DND-41 (cell line): ENCODE measurements around the gene TJP2.
A peak's percentile ranks its signal among the peaks of the same experiment; 100 is the strongest.

ENCODE experiments used
- ATAC-seq: fragments of 200-7000 bp; cut with Tn5 transposase; 3 replicates; pipeline ENCODE4 v1.9.1; 2021; ENCODE audit warnings: low read depth; ENCODE audit not compliant: insufficient read depth
- DNase-seq: peaks from one replicate; pipeline ENCODE4 v3.0.0-alpha.2; 2020
- H2AFZ ChIP-seq: 2 replicates; pipeline ENCODE4 v1.6.0; 2012; ENCODE audit warnings: low read depth, low read length
- H3K27ac ChIP-seq: 2 replicates; pipeline ENCODE4 v1.5.1; 2012; ENCODE audit warnings: low read length, inconsistent platforms
- H3K27me3 ChIP-seq: fragments of 200-600 bp; sonication (generic); 2 replicates; pipeline ENCODE4 v1.6.0; 2012; ENCODE audit warnings: low read length, mild to moderate bottlenecking, inconsistent platforms; ENCODE audit not compliant: insufficient read depth, poor library complexity
- H3K36me3 ChIP-seq: 2 replicates; pipeline ENCODE4 v1.5.1; 2012; ENCODE audit warnings: low read length, inconsistent platforms; ENCODE audit not compliant: insufficient read depth
- H3K4me1 ChIP-seq: 2 replicates; pipeline ENCODE4 v1.5.1; 2012; ENCODE audit warnings: mild to moderate bottlenecking, low read length; ENCODE audit not compliant: insufficient read depth
- H3K4me2 ChIP-seq: 2 replicates; pipeline ENCODE4 v1.6.0; 2012; ENCODE audit warnings: mild to moderate bottlenecking, moderate library complexity, low read length, inconsistent platforms; ENCODE audit not compliant: insufficient read depth
- H3K4me3 ChIP-seq, 2 experiments: fragments of 200-600 bp in 1 of 2; shearing (Covaris generic) in 1 of 2; 2 replicates each; pipeline ENCODE4 v1.5.1; 2012 to 2016; ENCODE audit warnings: inconsistent platforms in 2 of 2, low read length in 2 of 2, mild to moderate bottlenecking in 2 of 2, low read depth in 1 of 2, moderate library complexity in 1 of 2
- H3K79me2 ChIP-seq: 2 replicates; pipeline ENCODE4 v1.6.0; 2012; ENCODE audit warnings: low read length, inconsistent platforms; ENCODE audit not compliant: insufficient read depth
- H3K9ac ChIP-seq: 2 replicates; pipeline ENCODE4 v1.6.0; 2012; ENCODE audit warnings: low read depth, mild to moderate bottlenecking, inconsistent platforms, low read length, moderate library complexity
- H3K9me3 ChIP-seq: 2 replicates; pipeline ENCODE4 v1.5.1; 2012; ENCODE audit warnings: low read length, moderate library complexity, mild to moderate bottlenecking, inconsistent platforms; ENCODE audit not compliant: insufficient read depth, severe bottlenecking
- H4K20me1 ChIP-seq: 2 replicates; pipeline ENCODE4 v1.6.0; 2012; ENCODE audit warnings: low read length; ENCODE audit not compliant: insufficient read depth
- CTCF ChIP-seq: IDR thresholded peaks from 2 replicates; pipeline ENCODE4 v1.5.1; 2012; ENCODE audit warnings: borderline replicate concordance, low read length, moderate library complexity, mild to moderate bottlenecking; ENCODE audit not compliant: poor library complexity, severe bottlenecking; ENCODE audit errors: extremely low read depth
- EZH2 ChIP-seq: IDR thresholded peaks from 3 replicates; pipeline ENCODE4 v1.6.1; 2012; ENCODE audit warnings: borderline replicate concordance, low read depth, mild to moderate bottlenecking, moderate library complexity, low read length, inconsistent platforms; ENCODE audit not compliant: severe bottlenecking

TJP2 gene

GRCh38 chr9:69179037-69179436, 5.0 kb downstream of the TJP2 start:
- Histone ChIP-seq H4K20me1 (no peaks in the 10 kb centered on the region), H3K36me3 (no peaks in the 10 kb centered on the region), H3K4me3 (no peak overlapping the region), H3K79me2 (no peaks in the 10 kb centered on the region), H3K9ac (no peak overlapping the region), H2AFZ (no peak overlapping the region), H3K27me3 (no peaks in the 10 kb centered on the region), H3K4me2 (no peak overlapping the region), H3K4me1 (peaks cover 8% of the 10 kb centered on the region), H3K27ac (no peak overlapping the region), H3K9me3 (no peaks in the 10 kb centered on the region)
- ATAC-seq (no peak), DNase-seq (no peak)
- TF ChIP-seq CTCF: no peak
- no peak for TF ChIP-seq EZH2

GRCh38 chr9:69180200-69180599, 6.1 kb downstream of the TJP2 start:
- ATAC-seq (no peak), DNase-seq (no peak)
- Histone ChIP-seq H3K4me3 (no peak overlapping the region), H3K9me3 (no peaks in the 10 kb centered on the region), H3K27ac (no peak overlapping the region), H3K4me1 (peaks cover 8% of the 10 kb centered on the region), H3K36me3 (no peaks in the 10 kb centered on the region), H4K20me1 (no peaks in the 10 kb centered on the region), H3K4me2 (no peak overlapping the region), H3K27me3 (no peaks in the 10 kb centered on the region), H3K9ac (no peak overlapping the region), H3K79me2 (no peaks in the 10 kb centered on the region), H2AFZ (no peak overlapping the region)
- TF ChIP-seq EZH2: no peak
- no peak for TF ChIP-seq CTCF

- Histone ChIP-seq H3K36me3 (no peaks in the 10 kb centered on the region), H3K4me2 (no peak overlapping the region), H3K9ac (no peak overlapping the region), H3K9me3 (no peaks in the 10 kb centered on the region), H2AFZ (no peak overlapping the region), H3K27ac (no peak overlapping the region), H3K4me3 (no peak overlapping the region), H3K27me3 (no peaks in the 10 kb centered on the region), H3K4me1 (peaks cover 8% of the 10 kb centered on the region), H4K20me1 (no peaks in the 10 kb centered on the region), H3K79me2 (no peaks in the 10 kb centered on the region)
- TF ChIP-seq CTCF (no peak), EZH2 (no peak)
- DNase-seq (no peak), ATAC-seq (peak; percentile 63)
These were observed 6.6 kb downstream of the TJP2 start for GRCh38 chr9:69180670-69181069.

- Histone ChIP-seq H3K4me3 (no peak overlapping the region), H3K79me2 (no peaks in the 10 kb centered on the region), H3K9me3 (no peaks in the 10 kb centered on the region), H3K9ac (no peak overlapping the region), H3K27ac (no peak overlapping the region), H3K4me2 (no peak overlapping the region), H3K36me3 (no peaks in the 10 kb centered on the region), H4K20me1 (no peaks in the 10 kb centered on the region), H3K27me3 (no peaks in the 10 kb centered on the region), H3K4me1 (peaks cover 8% of the 10 kb centered on the region), H2AFZ (no peak overlapping the region)
- DNase-seq (no peak), ATAC-seq (no peak)
- TF ChIP-seq EZH2: no peak
- no peak for TF ChIP-seq CTCF
These were observed 7.9 kb downstream of the TJP2 start for GRCh38 chr9:69181908-69182353.
